Measurements from ENCODE around the gene MKNK2.

MKNK2 gene

DNA sequence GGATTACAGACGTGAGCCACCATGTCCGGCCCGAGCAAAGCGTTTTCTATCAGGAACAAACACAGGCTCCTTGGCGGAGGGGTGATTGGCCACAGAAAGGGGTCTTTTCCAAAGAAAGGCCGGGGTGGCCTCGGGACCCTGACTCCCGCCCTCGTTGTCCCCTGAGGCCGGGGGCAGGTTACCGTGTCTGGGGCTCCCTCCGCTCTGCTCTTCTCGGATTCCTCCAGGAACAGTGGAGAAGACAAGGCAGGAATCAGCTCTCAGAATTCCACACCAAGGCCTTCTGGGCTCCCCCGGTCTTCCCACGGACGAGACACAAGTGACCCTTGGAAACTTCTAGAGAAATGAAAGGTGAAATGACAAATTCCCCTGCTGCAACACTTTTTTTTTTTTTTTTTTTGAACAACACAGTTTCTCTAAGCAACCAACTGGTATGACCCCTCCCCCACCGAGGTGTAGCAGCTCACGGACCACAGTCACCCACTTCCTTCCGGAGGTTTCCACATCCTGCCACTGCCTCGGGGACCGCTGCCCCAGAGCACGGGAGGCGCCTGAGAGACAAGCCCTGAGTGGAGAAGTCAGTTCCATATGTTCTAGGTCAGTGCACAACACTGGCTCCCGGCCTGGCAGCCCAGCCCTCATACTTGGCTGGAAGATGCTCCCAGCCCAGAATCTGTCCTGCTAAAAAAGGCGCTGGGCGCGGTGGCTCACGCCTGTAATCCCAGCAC lies 34.1 kb upstream of the MKNK2 start:
- peak; percentile 77 for ATAC-seq
- DNase-seq (ENCODE audit: low spot score in 2 of 2), result peak; percentile 88 to 98
- peak overlapping the region; percentile 97 for H3K27ac Mint-ChIP-seq
- peaks cover 69% of the 10 kb centered on the region for H3K4me1 Mint-ChIP-seq
- H3K4me3 Mint-ChIP-seq, result peak overlapping the region; percentile 96
- no peaks in the 10 kb centered on the region for H3K9me3 Mint-ChIP-seq
- peaks cover 100% of the 10 kb centered on the region for H3K36me3 Mint-ChIP-seq

DNA sequence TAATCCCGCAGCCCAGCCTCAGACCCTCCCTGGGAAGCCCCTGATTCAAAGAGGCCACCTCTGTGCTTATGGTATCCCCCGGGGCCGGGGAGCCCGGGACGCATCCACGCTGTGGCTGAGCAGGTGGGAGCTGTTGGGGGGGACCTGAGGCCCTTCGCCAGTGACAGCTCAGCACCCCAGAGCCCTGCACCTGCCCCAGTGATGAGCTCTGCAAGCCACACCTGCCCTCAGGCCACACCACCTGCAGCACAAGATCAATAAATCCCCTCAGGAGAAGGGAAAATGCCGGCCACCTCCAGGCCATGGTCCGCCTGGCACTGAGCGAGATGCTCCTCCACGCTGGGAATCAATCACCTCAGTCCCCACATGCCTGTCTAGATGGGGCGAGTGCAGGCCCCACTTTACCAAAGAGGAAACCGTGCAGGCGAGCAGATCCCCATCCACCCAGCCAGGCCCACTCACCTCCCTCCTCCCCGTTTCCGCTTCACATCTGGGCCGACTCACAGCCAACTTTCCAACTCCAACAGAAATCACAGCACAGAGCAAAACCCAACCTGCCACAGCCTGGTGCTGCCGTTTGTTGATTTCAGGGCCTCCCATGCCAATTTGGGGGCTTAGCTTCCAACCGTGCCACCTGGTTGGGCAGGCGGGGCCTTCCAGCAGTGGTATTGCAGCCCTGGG lies 32.3 kb upstream of the MKNK2 start:
- Mint-ChIP-seq H3K27ac (peak overlapping the region; percentile 97), H3K4me3 (peak overlapping the region; percentile 96), H3K4me1 (peaks cover 62% of the 10 kb centered on the region), H3K36me3 (peaks cover 100% of the 10 kb centered on the region), H3K9me3 (no peaks in the 10 kb centered on the region)
- peak in 1 of 2 donors; percentile 80 for DNase-seq (ENCODE audit: low spot score in 2 of 2)
- ATAC-seq, result peak; percentile 38

DNA sequence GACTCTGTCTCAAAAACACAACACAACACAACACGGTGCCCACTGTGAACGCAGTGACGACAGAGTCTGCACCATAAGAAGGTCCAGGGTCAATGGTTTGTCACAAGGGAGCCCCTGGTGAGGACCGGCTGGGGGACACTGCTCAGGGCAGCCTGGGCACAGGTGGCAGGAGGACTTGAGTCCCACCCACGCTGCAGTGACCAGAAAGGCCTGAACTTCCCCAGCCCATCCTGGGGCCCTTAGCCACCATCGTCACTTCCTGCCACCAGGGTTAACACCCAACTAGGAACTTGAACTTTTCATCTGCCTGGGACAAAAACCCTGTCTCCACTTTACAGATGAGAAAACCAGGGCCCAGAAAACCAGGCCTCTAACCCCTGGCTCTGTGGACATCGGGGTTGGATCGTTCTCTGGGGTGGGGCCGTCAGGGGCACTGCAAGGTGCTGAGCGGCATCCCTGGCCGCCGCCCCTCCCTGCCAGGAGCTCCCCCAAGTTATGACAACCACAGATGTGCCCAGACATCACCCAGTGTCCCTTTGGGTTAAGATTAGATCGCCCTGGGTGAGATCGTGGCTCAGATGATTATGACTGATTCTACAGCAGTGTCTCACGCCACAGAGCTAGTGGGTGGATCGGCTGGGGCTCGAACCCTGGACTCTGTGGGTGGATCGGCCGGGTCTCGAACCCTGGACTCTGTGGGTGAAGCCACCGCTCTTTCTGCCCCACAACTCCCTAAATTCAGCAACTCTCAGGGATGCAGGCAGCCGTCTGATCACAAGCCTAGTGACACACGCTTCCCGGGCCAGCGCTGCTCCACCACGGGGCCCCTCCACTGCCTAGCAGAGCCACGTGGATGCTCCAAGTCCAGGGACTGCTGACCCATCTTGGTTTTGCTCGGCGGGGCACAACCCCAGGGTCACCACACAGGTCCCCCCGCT lies 31.1 kb upstream of the MKNK2 start:
- Mint-ChIP-seq H3K9me3 (no peaks in the 10 kb centered on the region), H3K4me1 (peaks cover 50% of the 10 kb centered on the region), H3K4me3 (peak overlapping the region; percentile 96), H3K27ac (peak overlapping the region; percentile 97), H3K36me3 (peaks cover 100% of the 10 kb centered on the region)
- ATAC-seq (peak; percentile 50), DNase-seq (ENCODE audit: low spot score in 2 of 2) (peak in 1 of 2 donors; percentile 80)

DNA sequence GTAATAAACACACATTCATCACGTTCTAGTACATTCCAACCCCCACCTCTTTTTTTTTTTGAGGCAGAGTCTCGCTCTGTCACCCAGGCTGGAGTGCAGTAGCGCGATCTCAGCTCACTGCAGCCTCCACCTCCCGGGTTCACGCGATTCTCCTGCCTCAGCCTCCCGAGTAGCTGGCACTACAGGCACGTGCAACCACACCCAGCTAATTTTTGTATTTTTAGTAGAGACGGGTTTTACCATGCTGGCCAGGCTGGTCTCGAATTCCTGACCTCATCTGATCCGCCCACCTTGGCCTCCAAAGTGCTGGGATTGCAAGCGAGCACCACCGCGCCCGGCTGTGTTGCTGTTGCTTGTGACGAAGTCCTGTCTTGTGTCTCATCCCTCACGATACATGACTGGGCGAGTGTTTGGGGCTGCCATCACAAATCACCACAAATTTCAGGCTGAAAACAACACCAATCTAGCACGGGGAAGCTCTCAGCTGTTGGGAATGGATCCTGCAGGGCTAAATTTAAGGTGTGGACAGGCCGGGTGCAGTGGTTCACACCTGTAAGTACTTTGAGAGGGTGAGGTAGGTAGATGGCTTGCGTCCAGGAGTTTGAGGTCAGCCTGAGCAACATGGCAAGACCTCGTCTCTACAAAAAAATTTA lies 29.4 kb upstream of the MKNK2 start:
- Mint-ChIP-seq H3K4me1 (peaks cover 39% of the 10 kb centered on the region), H3K27ac (peak overlapping the region; percentile 97), H3K4me3 (peak overlapping the region; percentile 96), H3K9me3 (no peaks in the 10 kb centered on the region), H3K36me3 (peaks cover 100% of the 10 kb centered on the region)
- no peak for ATAC-seq
- no peak for DNase-seq (ENCODE audit: low spot score in 2 of 2)

DNA sequence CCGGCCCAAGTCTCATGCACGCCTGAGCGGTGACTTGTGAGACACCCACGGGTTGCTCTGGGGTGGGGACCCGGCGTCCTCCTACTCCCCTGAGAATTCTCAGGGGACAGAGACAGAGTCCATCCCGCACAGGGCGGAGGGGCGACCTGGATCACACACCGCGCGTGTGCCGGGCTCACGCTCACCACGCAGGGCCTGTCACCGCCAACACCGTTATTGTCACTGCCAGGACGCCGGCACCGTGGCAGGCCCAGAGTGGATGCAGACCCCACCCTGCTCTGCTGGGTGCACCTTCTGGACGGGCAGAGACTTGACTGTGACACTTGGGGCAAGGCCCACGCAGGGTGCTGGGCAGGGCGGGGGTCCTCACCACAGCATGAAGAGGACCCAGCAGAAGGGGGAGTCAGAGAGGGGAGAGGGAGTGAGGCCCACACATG lies 28.8 kb upstream of the MKNK2 start:
- DNase-seq (ENCODE audit: low spot score in 2 of 2) (no peak), ATAC-seq (no peak)
- H3K4me1 Mint-ChIP-seq, result peaks cover 35% of the 10 kb centered on the region
- H3K9me3 Mint-ChIP-seq, result no peaks in the 10 kb centered on the region
- H3K36me3 Mint-ChIP-seq, result peaks cover 100% of the 10 kb centered on the region
- H3K4me3 Mint-ChIP-seq, result peak overlapping the region; percentile 96
- peak overlapping the region; percentile 97 for H3K27ac Mint-ChIP-seq

DNA sequence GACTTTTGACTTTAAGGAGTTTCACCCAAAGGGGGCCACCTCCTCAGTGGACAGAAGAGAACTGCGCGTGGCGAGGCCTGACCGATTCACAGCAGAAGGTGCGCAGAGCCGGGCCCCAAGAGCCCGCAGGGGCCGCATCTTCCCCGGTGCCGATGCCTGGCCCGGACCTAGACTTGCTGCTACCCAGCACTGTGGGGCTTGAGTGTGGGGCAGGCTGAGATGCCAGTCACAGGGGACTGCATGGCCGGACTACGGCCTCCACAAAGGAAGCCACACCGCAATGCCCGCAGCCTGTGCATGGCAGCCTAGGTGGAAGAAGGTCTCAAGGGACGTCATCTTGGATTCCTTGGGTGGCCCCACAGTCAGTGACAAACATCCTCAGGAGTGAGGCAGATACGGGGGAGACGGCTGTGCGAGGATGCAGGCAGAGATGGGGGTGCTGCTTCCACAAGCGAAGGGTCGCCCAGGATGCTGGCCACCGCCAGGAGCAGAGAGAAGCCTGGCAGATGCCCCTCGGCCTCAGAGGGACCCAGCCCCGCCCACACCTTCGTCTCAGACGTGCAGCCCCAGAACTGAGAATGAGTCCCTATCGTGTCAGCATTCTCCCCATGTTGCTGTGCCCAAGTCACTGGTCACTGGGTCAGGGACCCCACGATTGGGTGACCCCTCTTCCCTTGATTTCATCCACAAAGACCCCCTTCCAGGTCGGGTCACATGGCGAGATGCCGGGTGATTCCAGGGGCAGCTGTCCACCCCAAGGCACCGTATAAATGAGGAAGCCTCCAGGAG lies 28.2 kb upstream of the MKNK2 start:
- ATAC-seq, result no peak
- DNase-seq (ENCODE audit: low spot score in 2 of 2), result no peak
- peak overlapping the region; percentile 96 for H3K4me3 Mint-ChIP-seq
- no peaks in the 10 kb centered on the region for H3K9me3 Mint-ChIP-seq
- H3K27ac Mint-ChIP-seq, result peak overlapping the region; percentile 78
- H3K36me3 Mint-ChIP-seq, result peaks cover 100% of the 10 kb centered on the region
- H3K4me1 Mint-ChIP-seq, result peaks cover 35% of the 10 kb centered on the region

DNA sequence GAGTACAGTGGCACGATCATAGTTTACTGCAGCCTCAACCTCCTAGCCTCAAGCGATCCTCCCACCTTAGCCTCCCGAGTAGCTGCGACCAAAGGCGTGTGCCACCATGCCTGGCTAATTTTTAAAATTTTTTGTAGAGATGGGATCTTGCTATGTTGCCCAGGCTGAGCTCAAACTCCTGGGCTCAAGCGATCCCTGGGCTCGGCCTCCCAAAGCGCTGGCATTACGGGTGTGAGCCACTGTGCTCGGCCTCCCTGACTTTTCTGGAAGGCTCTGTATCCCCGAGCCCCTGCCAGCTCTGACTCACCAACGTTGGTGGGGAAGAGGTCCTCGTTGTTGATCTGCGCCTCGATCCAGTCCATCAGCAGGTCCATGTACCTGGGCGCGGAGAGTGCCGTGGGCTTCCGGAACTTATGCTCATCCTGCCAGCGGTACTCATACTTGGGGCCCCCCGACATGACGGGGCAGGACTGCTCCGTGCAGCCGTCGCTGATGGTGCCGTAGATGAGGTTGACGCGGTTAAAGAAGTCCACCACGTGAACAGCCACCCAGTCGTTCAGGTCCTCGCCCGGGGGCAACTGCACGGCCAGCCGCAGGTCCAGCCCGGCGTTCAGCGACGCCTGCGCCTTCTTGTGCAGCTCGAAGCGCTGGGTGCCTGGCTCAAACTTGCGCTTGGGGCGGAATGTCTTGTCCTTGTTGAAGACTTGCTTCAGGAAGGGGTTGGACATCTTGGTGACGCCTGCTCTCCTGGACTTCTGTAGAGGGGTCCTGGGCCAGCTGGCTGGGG lies 27.0 kb upstream of the MKNK2 start:
- H3K36me3 Mint-ChIP-seq, result peaks cover 100% of the 10 kb centered on the region
- no peaks in the 10 kb centered on the region for H3K9me3 Mint-ChIP-seq
- H3K27ac Mint-ChIP-seq, result peak overlapping the region; percentile 78
- no peak overlapping the region for H3K4me3 Mint-ChIP-seq
- DNase-seq (ENCODE audit: low spot score in 2 of 2) (no peak), ATAC-seq (no peak)
- peaks cover 31% of the 10 kb centered on the region for H3K4me1 Mint-ChIP-seq

DNA sequence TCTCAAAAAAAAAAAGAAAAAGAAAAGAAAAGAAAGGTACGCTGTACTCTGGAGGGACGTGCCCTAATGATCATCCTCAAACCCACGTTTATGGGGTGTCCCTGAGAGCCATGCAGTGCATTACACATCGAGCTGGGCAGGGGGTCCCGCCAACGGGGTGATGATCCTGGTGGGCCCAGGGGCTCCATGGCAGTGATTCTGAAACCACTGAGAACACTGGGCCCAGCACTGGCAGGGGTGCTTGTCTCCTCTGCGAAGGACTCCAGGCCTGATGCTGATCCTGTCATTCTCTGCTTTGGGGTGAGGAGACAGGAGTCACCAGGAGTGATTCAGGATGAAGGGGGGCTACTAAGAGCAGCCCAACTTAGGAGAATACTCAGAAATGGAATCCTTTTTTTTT lies 26.4 kb upstream of the MKNK2 start:
- Mint-ChIP-seq H3K36me3 (peaks cover 100% of the 10 kb centered on the region), H3K9me3 (no peaks in the 10 kb centered on the region), H3K4me3 (no peak overlapping the region), H3K4me1 (peaks cover 31% of the 10 kb centered on the region), H3K27ac (no peak overlapping the region)
- ATAC-seq, result no peak
- no peak for DNase-seq (ENCODE audit: low spot score in 2 of 2)

DNA sequence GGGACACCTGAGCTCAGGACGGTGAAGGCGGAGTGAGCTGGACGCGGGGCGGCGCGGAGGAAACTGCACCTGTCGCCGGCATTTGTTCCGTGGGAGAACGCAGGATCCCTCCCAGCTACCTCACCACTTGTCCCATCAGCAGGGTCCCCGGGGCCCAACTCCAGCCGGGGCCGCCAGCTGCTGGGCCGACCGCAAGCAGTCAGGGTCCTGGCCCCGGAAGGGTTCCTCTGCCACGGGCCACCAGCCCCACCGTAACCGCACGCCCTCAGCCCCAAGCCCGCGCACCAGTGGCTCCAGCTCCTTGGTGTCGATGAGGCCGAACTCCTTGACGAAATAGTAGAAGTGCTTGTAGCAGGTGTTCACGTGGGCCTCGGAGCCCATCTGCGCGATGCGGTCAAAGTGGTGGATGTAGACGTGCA lies 25.5 kb upstream of the MKNK2 start:
- peak overlapping the region; percentile 50 for H3K27ac Mint-ChIP-seq
- no peak for ATAC-seq

DNA sequence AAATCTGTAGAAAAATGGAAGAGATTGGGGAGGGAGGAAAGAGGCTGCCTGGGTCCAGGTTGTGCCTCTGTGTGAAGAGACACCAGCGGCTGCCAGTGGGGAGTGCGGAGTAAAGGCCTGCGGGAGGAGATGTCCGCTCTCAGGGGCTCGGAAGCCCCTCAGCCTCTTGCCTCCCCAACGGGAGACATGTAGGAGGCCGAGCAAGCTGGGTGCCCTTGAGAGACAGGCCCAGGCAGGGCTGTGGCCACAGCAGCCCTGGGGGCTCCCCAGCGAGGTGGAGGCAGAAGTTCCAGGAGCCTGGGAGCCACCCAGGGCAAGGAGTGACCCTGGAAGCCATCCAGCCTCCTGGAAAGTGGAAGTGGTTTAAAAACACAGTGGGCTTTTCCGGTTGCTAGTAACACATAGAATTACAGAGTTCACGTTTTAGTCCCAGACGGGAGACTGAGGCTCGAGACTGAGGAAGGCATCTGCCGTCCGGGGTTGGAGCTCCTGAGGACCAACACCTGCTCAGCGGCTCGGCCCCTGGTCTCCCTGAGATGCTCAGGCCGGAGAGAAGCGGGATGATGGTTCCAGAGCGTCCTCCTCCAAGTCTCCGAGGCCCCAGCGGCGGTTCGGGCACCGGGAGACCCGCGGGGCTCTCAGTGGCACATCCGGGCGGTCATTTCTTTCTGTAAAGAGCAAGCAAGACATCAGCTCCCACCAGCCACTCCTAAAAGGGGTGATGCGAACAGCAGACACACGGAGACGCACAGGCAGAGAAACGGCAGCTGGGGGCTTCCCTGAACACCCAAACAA lies 21.9 kb upstream of the MKNK2 start:
- H3K4me3 Mint-ChIP-seq, result peak overlapping the region; percentile 8
- peak overlapping the region; percentile 92 for H3K27ac Mint-ChIP-seq
- H3K9me3 Mint-ChIP-seq, result no peaks in the 10 kb centered on the region
- ATAC-seq (no peak), DNase-seq (ENCODE audit: low spot score in 2 of 2) (no peak)
- H3K4me1 Mint-ChIP-seq, result peaks cover 31% of the 10 kb centered on the region
- H3K36me3 Mint-ChIP-seq, result peaks cover 100% of the 10 kb centered on the region

More for the DNA sequence above, 25.5 kb upstream of the MKNK2 start:
- Mint-ChIP-seq H3K9me3 (no peaks in the 10 kb centered on the region), H3K4me1 (peaks cover 37% of the 10 kb centered on the region), H3K4me3 (no peak overlapping the region), H3K36me3 (peaks cover 100% of the 10 kb centered on the region)
- DNase-seq (ENCODE audit: low spot score in 2 of 2), result no peak

DNA sequence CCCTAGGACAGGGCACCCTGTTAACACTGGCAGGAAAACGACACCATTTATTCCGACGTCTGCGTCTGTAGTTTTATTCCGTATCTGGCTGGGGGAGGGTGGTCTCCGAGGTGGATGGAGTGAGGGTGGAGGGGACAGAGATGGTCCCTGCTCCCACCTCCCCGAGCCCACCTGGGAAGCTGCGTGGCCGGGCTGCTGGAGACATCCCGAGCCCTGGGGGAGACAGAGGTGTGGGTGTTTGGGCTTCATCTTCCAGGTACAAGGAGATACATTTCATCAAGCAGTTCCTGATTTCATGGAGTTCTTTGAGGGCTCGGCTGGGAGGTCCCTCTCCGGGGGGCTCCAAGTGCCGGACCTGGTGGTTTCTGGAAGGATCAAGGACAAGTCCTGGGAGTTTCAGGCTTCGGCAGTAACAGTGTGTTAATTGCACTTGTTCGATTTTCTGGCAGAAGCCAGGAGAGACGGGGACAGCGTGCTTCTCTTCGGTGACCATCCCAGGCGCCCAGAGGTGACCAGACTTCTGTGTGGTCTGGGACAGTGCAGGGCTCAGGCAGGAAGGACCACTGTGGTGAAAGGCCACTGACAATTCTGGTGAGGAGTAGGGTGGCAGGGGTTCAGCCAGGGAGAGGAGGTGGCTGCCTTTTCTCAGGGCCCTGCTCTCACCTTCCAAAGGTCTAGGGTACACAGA lies 20.1 kb upstream of the MKNK2 start:
- peaks cover 90% of the 10 kb centered on the region for H3K36me3 Mint-ChIP-seq
- H3K9me3 Mint-ChIP-seq, result no peaks in the 10 kb centered on the region
- peaks cover 31% of the 10 kb centered on the region for H3K4me1 Mint-ChIP-seq
- ATAC-seq (peak; percentile 24), DNase-seq (ENCODE audit: low spot score in 2 of 2) (no peak)
- H3K27ac Mint-ChIP-seq, result peak overlapping the region; percentile 92
- no peak overlapping the region for H3K4me3 Mint-ChIP-seq

DNA sequence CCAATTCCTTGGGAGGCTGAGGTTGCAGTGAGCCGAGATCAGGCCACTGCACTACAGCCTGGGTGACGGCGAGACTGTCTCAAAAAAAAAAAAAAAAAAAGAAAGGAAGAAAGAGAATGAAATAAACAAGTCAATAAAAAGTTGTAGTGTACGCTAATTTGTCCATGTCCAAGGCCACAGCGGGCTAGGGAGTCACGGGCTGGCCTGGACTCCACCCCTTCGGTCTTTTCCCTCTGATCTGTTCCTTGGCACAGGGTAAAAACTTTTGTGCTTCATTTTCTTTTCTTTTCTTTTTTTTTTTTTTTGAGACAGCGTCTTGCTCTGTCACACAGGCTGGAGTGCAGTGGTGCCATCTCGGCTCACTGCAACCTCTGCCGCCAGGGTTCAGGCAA lies 19.4 kb upstream of the MKNK2 start:
- peak overlapping the region; percentile 92 for H3K27ac Mint-ChIP-seq
- peaks cover 31% of the 10 kb centered on the region for H3K4me1 Mint-ChIP-seq
- DNase-seq (ENCODE audit: low spot score in 2 of 2) (no peak), ATAC-seq (no peak)
- H3K9me3 Mint-ChIP-seq, result no peaks in the 10 kb centered on the region
- no peak overlapping the region for H3K4me3 Mint-ChIP-seq
- peaks cover 83% of the 10 kb centered on the region for H3K36me3 Mint-ChIP-seq

Measured in stimulated activated effector memory CD8-positive, alpha-beta T cell treated with anti-CD3 and anti-CD28 coated beads, Interleukin-12 subunit alpha, Interleukin-12 subunit beta, amount 100 ng/mL, for 72 hours (primary cell).